Measurements from ENCODE around the gene FOXO3B.
"Not testable (repeated sequence)": the region's sequence is repeated elsewhere in the genome, so short reads cannot be mapped to it uniquely, and the experiment has no call there.

FOXO3B gene

GRCh38 chr17:18681767-18682571 is at the start of gene FOXO3B:
FOXO3B (minus strand) TSS chr17:18682314; CDS start chr17:18681651, 663 bp downstream.
- POLR2A ChIA-PET, CTCF ChIA-PET: not testable (repeated sequence)
- peak; percentile 47 for DNase-seq (ENCODE audit: extremely low spot score)

GRCh38 chr17:18723509-18723908 is 41.4 kb upstream of the FOXO3B start:
- CTCF ChIA-PET; POLR2A ChIA-PET; DNase-seq (ENCODE audit: extremely low spot score): not testable (repeated sequence)

- DNase-seq (ENCODE audit: extremely low spot score); CTCF ChIA-PET; POLR2A ChIA-PET: not testable (repeated sequence)
These were observed 40.5 kb upstream of the FOXO3B start for GRCh38 chr17:18722612-18723011.

- CTCF ChIA-PET; POLR2A ChIA-PET; DNase-seq (ENCODE audit: extremely low spot score): not testable (repeated sequence)
These were observed 39.8 kb upstream of the FOXO3B start for GRCh38 chr17:18721775-18722547.

- POLR2A ChIA-PET; CTCF ChIA-PET; DNase-seq (ENCODE audit: extremely low spot score): not testable (repeated sequence)
These were observed 37.5 kb upstream of the FOXO3B start for GRCh38 chr17:18719428-18720110.

GRCh38 chr17:18718643-18719427 is 36.7 kb upstream of the FOXO3B start:
- POLR2A ChIA-PET; CTCF ChIA-PET; DNase-seq (ENCODE audit: extremely low spot score): not testable (repeated sequence)

GRCh38 chr17:18712354-18712999 is 30.4 kb upstream of the FOXO3B start:
- not testable (repeated sequence) for DNase-seq (ENCODE audit: extremely low spot score)

GRCh38 chr17:18708215-18708614 is 26.1 kb upstream of the FOXO3B start:
- DNase-seq (ENCODE audit: extremely low spot score); POLR2A ChIA-PET; CTCF ChIA-PET: not testable (repeated sequence)

More at GRCh38 chr17:18712354-18712999, 30.4 kb upstream of the FOXO3B start:
- CTCF ChIA-PET, POLR2A ChIA-PET: not testable (repeated sequence)
- peak; percentile 57 for TF ChIP-seq CTCF (IDR thresholded peaks at IDR 0.05; ENCODE audit: control extremely low read depth, extremely low read depth, low read depth, missing control alignments)

GRCh38 chr17:18705955-18706354 is 23.8 kb upstream of the FOXO3B start:
- CTCF ChIA-PET; POLR2A ChIA-PET; DNase-seq (ENCODE audit: extremely low spot score): not testable (repeated sequence)

GRCh38 chr17:18698473-18699103 is 16.5 kb upstream of the FOXO3B start:
- POLR2A ChIA-PET; DNase-seq (ENCODE audit: extremely low spot score): not testable (repeated sequence)
- CTCF ChIA-PET: interaction anchor here (1.0 kb wide), 1 partner anchor 73 kb away, joined by 3 read pairs; no protein-coding TSS in a partner anchor

- CTCF ChIA-PET; DNase-seq (ENCODE audit: extremely low spot score); POLR2A ChIA-PET: not testable (repeated sequence)
These were observed 13.0 kb upstream of the FOXO3B start for GRCh38 chr17:18695143-18695542.

GRCh38 chr17:18682668-18683067 is 554 bp upstream of the FOXO3B start:
- POLR2A ChIA-PET; DNase-seq (ENCODE audit: extremely low spot score); CTCF ChIA-PET: not testable (repeated sequence)

- CTCF ChIA-PET; DNase-seq (ENCODE audit: extremely low spot score); POLR2A ChIA-PET: not testable (repeated sequence)
These were observed 4.7 kb downstream of the FOXO3B start for GRCh38 chr17:18677381-18677780.

GRCh38 chr17:18676928-18677327 is 5.2 kb downstream of the FOXO3B start:
- CTCF ChIA-PET, POLR2A ChIA-PET: not testable (repeated sequence)

GRCh38 chr17:18672395-18673227 is 9.5 kb downstream of the FOXO3B start:
- POLR2A ChIA-PET; CTCF ChIA-PET; DNase-seq (ENCODE audit: extremely low spot score): not testable (repeated sequence)

More at GRCh38 chr17:18676928-18677327, 5.2 kb downstream of the FOXO3B start:
- DNase-seq (ENCODE audit: extremely low spot score): not testable (repeated sequence)
